CD4-positive, alpha-beta T cell (primary cell): ENCODE results near the gene BLOC1S5. TPM values are rescaled to one million over a fixed set of nuclear protein-coding genes. Genes with fewer than 3 reads are reported as not detected.
"Not testable (repeated sequence)": the region's sequence is repeated elsewhere in the genome, so short reads cannot be mapped to it uniquely, and the experiment has no call there.

Source experiments
- ATAC-seq: fragments of 200-7000 bp; cut with Tn5 transposase; one replicate; pipeline ENCODE4 v1.10.0; 2022; ENCODE audit warnings: mild to moderate bottlenecking; ENCODE audit not compliant: poor library complexity
- CTCF ChIA-PET: fragments of 350-600 bp; sonication (Branson Sonifier 250); formaldehyde crosslinking; loops from one replicate; lab custom pipeline; 2021; ENCODE audit warnings: antibody characterized with exemption, inconsistent platforms; lab: Charles Lee
- POLR2A ChIA-PET: fragments of 350-600 bp; sonication (Branson Sonifier 250); formaldehyde crosslinking; loops from one replicate; lab custom pipeline; 2021; ENCODE audit warnings: antibody characterized with exemption, inconsistent platforms; lab: Charles Lee
- DNase-seq, 14 experiments: peaks; one replicate each; pipeline ENCODE4 v3.0.0-alpha.2; 2013 to 2020; ENCODE audit warnings: mixed read lengths in 2 of 14
- H3K27ac ChIP-seq, 2 donors: one replicate each; pipeline versions ENCODE4 v1.5.1 to v1.7.0; 2013; ENCODE audit warnings: low read length in 2 of 2, low read depth in 1 of 2, mild to moderate bottlenecking in 1 of 2
- H3K27me3 ChIP-seq, 2 experiments: 1 replicate in 1 of 2; 2 replicates in 1 of 2; pipeline versions ENCODE4 v1.6.1 to v1.7.0; 2013; ENCODE audit warnings: low read length in 2 of 2, control low read depth in 1 of 2, mild to moderate bottlenecking in 1 of 2, moderate library complexity in 1 of 2; ENCODE audit not compliant: insufficient read depth in 2 of 2, control insufficient read depth in 1 of 2
- H3K36me3 ChIP-seq: one replicate; pipeline ENCODE4 v1.6.1; 2013; ENCODE audit warnings: low read length, control low read depth; ENCODE audit not compliant: insufficient read depth
- H3K4me1 ChIP-seq: one replicate; pipeline ENCODE4 v1.6.1; 2013; ENCODE audit warnings: low read length, control low read depth; ENCODE audit not compliant: insufficient read depth
- H3K4me3 ChIP-seq: one replicate; pipeline ENCODE4 v1.5.1; 2013; ENCODE audit warnings: mild to moderate bottlenecking, low read length, moderate library complexity
- H3K9me3 ChIP-seq, 2 experiments: 1 replicate in 1 of 2; 2 replicates in 1 of 2; pipeline versions ENCODE4 v1.6.1 to v1.7.0; 2013; ENCODE audit warnings: low read length in 2 of 2, mild to moderate bottlenecking in 2 of 2, control low read depth in 1 of 2, moderate library complexity in 1 of 2; ENCODE audit not compliant: control insufficient read depth in 1 of 2, insufficient read depth in 1 of 2
- H3K27ac Mint-ChIP-seq: one replicate; pipeline ENCODE4 v1.8.0; 2020; ENCODE audit warnings: mixed read lengths
- H3K27me3 Mint-ChIP-seq: one replicate; pipeline ENCODE4 v1.8.0; 2021; ENCODE audit warnings: mixed read lengths
- H3K36me3 Mint-ChIP-seq: one replicate; pipeline ENCODE4 v1.8.0; 2021; ENCODE audit warnings: low read depth, mixed read lengths
- H3K4me1 Mint-ChIP-seq: one replicate; pipeline ENCODE4 v1.8.0; 2021; ENCODE audit warnings: low read depth, mixed read lengths
- H3K4me3 Mint-ChIP-seq: one replicate; pipeline ENCODE4 v1.8.0; 2020; ENCODE audit warnings: mild to moderate bottlenecking, mixed read lengths
- H3K9me3 Mint-ChIP-seq: one replicate; pipeline ENCODE4 v1.8.0; 2020; ENCODE audit warnings: mixed read lengths
- CTCF ChIP-seq: fragments of 200-600 bp; IDR thresholded peaks from one replicate; pipeline ENCODE4 v1.8.0; 2022; ENCODE audit warnings: antibody characterized with exemption, mild to moderate bottlenecking
- intact Hi-C, 2 experiments: fragments of 100-400 bp; cut with DNase I in 1 of 2; cut with micrococcal nuclease in 1 of 2; formaldehyde crosslinking; loops; one replicate each; pipeline versions ENCODE4 v1.15.1 to v1.9.0; 2023 to 2025; cut with DNase I, micrococcal nuclease
- total RNA-seq, 174 experiments: library from RNA in 2 of 174; stranded (reverse) in 2 of 174; gene quantifications; one replicate each; pipeline ENCODE4 v1.2.3 and lab custom pipeline; 2021 to 2026

The BLOC1S5 gene
- total RNA-seq, 2 experiments from 2014 or later: 5.7 to 7.2 TPM

- H3K4me3 Mint-ChIP-seq: no peak overlapping the region
- intact Hi-C loops: no loop called here
- no peaks in the 10 kb centered on the region for H3K27me3 Mint-ChIP-seq
- H3K9me3 Mint-ChIP-seq: no peaks in the 10 kb centered on the region
- no peak for TF ChIP-seq CTCF
- H3K27me3 ChIP-seq: no peaks in the 10 kb centered on the region
- no peak overlapping the region for H3K4me3 ChIP-seq
- H3K9me3 ChIP-seq: no peaks in the 10 kb centered on the region
- DNase-seq: no peak
- peaks cover 83% of the 10 kb centered on the region for H3K36me3 Mint-ChIP-seq
- ChIA-PET CTCF (no interaction called here), POLR2A (no interaction called here)
- peaks cover 48% of the 10 kb centered on the region for H3K36me3 ChIP-seq
- H3K4me1 ChIP-seq: no peaks in the 10 kb centered on the region
- ATAC-seq: no peak
- H3K27ac ChIP-seq: no peak overlapping the region
- no peak overlapping the region for H3K27ac Mint-ChIP-seq
- peaks cover 16% of the 10 kb centered on the region for H3K4me1 Mint-ChIP-seq
Observed at GRCh38 chr6:8057263-8057662, 6.9 kb downstream of the BLOC1S5 start.

GRCh38 chr6:8054276-8054675 lies 9.9 kb downstream of the BLOC1S5 start:
- DNase-seq (no peak), ATAC-seq (no peak)
- ChIA-PET POLR2A (no interaction called here), CTCF (no interaction called here)
- intact Hi-C loops: no loop called here
- no peak overlapping the region for H3K4me3 ChIP-seq
- peaks cover 79% of the 10 kb centered on the region for H3K36me3 Mint-ChIP-seq
- H3K9me3 ChIP-seq: no peaks in the 10 kb centered on the region
- no peak overlapping the region for H3K27ac ChIP-seq
- no peaks in the 10 kb centered on the region for H3K27me3 ChIP-seq
- no peaks in the 10 kb centered on the region for H3K9me3 Mint-ChIP-seq
- TF ChIP-seq CTCF: no peak
- H3K36me3 ChIP-seq: peaks cover 36% of the 10 kb centered on the region
- H3K27ac Mint-ChIP-seq: no peak overlapping the region
- no peak overlapping the region for H3K4me3 Mint-ChIP-seq
- no peaks in the 10 kb centered on the region for H3K27me3 Mint-ChIP-seq
- no peaks in the 10 kb centered on the region for H3K4me1 ChIP-seq
- peaks cover 10% of the 10 kb centered on the region for H3K4me1 Mint-ChIP-seq

- no peaks in the 10 kb centered on the region for H3K27me3 ChIP-seq
- DNase-seq: no peak
- intact Hi-C loops: no loop called here
- TF ChIP-seq CTCF: no peak
- H3K4me3 ChIP-seq: no peak overlapping the region
- Mint-ChIP-seq H3K4me1 (no peaks in the 10 kb centered on the region), H3K9me3 (no peaks in the 10 kb centered on the region), H3K27me3 (no peaks in the 10 kb centered on the region), H3K4me3 (no peak overlapping the region), H3K36me3 (peaks cover 72% of the 10 kb centered on the region), H3K27ac (no peak overlapping the region)
- peaks cover 15% of the 10 kb centered on the region for H3K36me3 ChIP-seq
- no peak for ATAC-seq
- H3K27ac ChIP-seq: no peak overlapping the region
- POLR2A ChIA-PET: no interaction called here
- CTCF ChIA-PET: no interaction called here
- H3K4me1 ChIP-seq: no peaks in the 10 kb centered on the region
- peaks cover 0 to 8% of the 10 kb centered on the region in 2 experiments for H3K9me3 ChIP-seq
Observed at GRCh38 chr6:8047541-8048292, 16.5 kb downstream of the BLOC1S5 start.

GRCh38 chr6:8045769-8046168 lies 18.4 kb downstream of the BLOC1S5 start:
- POLR2A ChIA-PET, DNase-seq, H3K9me3 ChIP-seq, ATAC-seq, H3K4me1 ChIP-seq, H3K27ac ChIP-seq, H3K4me3 ChIP-seq, H3K27me3 ChIP-seq, intact Hi-C loops, H3K27me3 Mint-ChIP-seq, H3K27ac Mint-ChIP-seq, H3K9me3 Mint-ChIP-seq, H3K4me3 Mint-ChIP-seq, H3K4me1 Mint-ChIP-seq: not testable (repeated sequence)
- H3K36me3 Mint-ChIP-seq: peaks cover 72% of the 10 kb centered on the region
- CTCF ChIA-PET: interaction anchor here (0.6 kb wide), 1 partner anchor 191 kb away, joined by 6 read pairs; no protein-coding TSS in a partner anchor
- peaks cover 12% of the 10 kb centered on the region for H3K36me3 ChIP-seq
